DND-41 (cell line): ENCODE results near the gene CLRN3.

Experiments
- ATAC-seq: fragments of 200-7000 bp; cut with Tn5 transposase; 3 replicates; pipeline ENCODE4 v1.9.1; 2021; ENCODE audit warnings: low read depth; ENCODE audit not compliant: insufficient read depth
- DNase-seq: peaks from one replicate; pipeline ENCODE4 v3.0.0-alpha.2; 2020
- H2AFZ ChIP-seq: 2 replicates; pipeline ENCODE4 v1.6.0; 2012; ENCODE audit warnings: low read depth, low read length
- H3K27ac ChIP-seq: 2 replicates; pipeline ENCODE4 v1.5.1; 2012; ENCODE audit warnings: low read length, inconsistent platforms
- H3K27me3 ChIP-seq: fragments of 200-600 bp; sonication (generic); 2 replicates; pipeline ENCODE4 v1.6.0; 2012; ENCODE audit warnings: low read length, mild to moderate bottlenecking, inconsistent platforms; ENCODE audit not compliant: insufficient read depth, poor library complexity
- H3K36me3 ChIP-seq: 2 replicates; pipeline ENCODE4 v1.5.1; 2012; ENCODE audit warnings: low read length, inconsistent platforms; ENCODE audit not compliant: insufficient read depth
- H3K4me1 ChIP-seq: 2 replicates; pipeline ENCODE4 v1.5.1; 2012; ENCODE audit warnings: mild to moderate bottlenecking, low read length; ENCODE audit not compliant: insufficient read depth
- H3K4me2 ChIP-seq: 2 replicates; pipeline ENCODE4 v1.6.0; 2012; ENCODE audit warnings: mild to moderate bottlenecking, moderate library complexity, low read length, inconsistent platforms; ENCODE audit not compliant: insufficient read depth
- H3K4me3 ChIP-seq, 2 experiments: fragments of 200-600 bp in 1 of 2; shearing (Covaris generic) in 1 of 2; 2 replicates each; pipeline ENCODE4 v1.5.1; 2012 to 2016; ENCODE audit warnings: inconsistent platforms in 2 of 2, low read length in 2 of 2, mild to moderate bottlenecking in 2 of 2, low read depth in 1 of 2, moderate library complexity in 1 of 2
- H3K79me2 ChIP-seq: 2 replicates; pipeline ENCODE4 v1.6.0; 2012; ENCODE audit warnings: low read length, inconsistent platforms; ENCODE audit not compliant: insufficient read depth
- H3K9ac ChIP-seq: 2 replicates; pipeline ENCODE4 v1.6.0; 2012; ENCODE audit warnings: low read depth, mild to moderate bottlenecking, inconsistent platforms, low read length, moderate library complexity
- H3K9me3 ChIP-seq: 2 replicates; pipeline ENCODE4 v1.5.1; 2012; ENCODE audit warnings: low read length, moderate library complexity, mild to moderate bottlenecking, inconsistent platforms; ENCODE audit not compliant: insufficient read depth, severe bottlenecking
- H4K20me1 ChIP-seq: 2 replicates; pipeline ENCODE4 v1.6.0; 2012; ENCODE audit warnings: low read length; ENCODE audit not compliant: insufficient read depth
- EZH2 ChIP-seq: IDR thresholded peaks from 3 replicates; pipeline ENCODE4 v1.6.1; 2012; ENCODE audit warnings: borderline replicate concordance, low read depth, mild to moderate bottlenecking, moderate library complexity, low read length, inconsistent platforms; ENCODE audit not compliant: severe bottlenecking
- TF ChIP-seq, protein P1 (sequence below): IDR thresholded peaks from 2 replicates; pipeline ENCODE4 v1.5.1; 2012; ENCODE audit warnings: borderline replicate concordance, low read length, moderate library complexity, mild to moderate bottlenecking; ENCODE audit not compliant: poor library complexity, severe bottlenecking; ENCODE audit errors: extremely low read depth

CLRN3 gene

DNA sequence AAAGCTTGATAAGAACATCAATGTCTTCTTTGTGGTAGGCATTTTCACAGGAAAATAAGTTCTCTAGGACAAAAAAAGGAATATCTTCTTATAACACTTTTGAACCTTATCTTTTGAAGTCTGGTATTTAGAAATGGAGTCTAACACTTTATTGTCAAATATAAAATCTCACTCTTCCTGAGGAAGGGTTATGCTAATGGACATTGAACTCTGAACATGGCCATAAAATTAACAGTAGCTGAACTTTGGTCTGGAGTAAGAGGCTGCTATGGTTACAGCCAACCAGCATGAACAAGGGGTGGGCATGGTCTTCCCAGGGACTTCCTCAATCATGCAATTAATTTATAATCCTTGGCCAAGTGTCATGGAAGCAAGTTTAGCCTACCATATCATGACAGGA, at the start of gene CLRN3:
CLRN3 (minus strand) TSS at position 199 of the 400 bp plus-strand sequence; CDS start at position 42, 157 bp downstream.
- H3K9me3 ChIP-seq: peaks cover 2% of the 10 kb centered on the region
- no peak for ATAC-seq

GRCh38 chr10:127940866-127941640, 48.3 kb upstream of the CLRN3 start:
- ATAC-seq (no peak), DNase-seq (no peak)
- Histone ChIP-seq H3K9ac (no peak overlapping the region), H2AFZ (no peak overlapping the region), H4K20me1 (no peaks in the 10 kb centered on the region), H3K79me2 (no peaks in the 10 kb centered on the region), H3K36me3 (no peaks in the 10 kb centered on the region), H3K9me3 (no peaks in the 10 kb centered on the region), H3K4me1 (peaks cover 11% of the 10 kb centered on the region), H3K4me3 (no peak overlapping the region), H3K27me3 (peaks cover 9% of the 10 kb centered on the region), H3K4me2 (no peak overlapping the region), H3K27ac (no peak overlapping the region)
- TF ChIP-seq, protein P1, sequence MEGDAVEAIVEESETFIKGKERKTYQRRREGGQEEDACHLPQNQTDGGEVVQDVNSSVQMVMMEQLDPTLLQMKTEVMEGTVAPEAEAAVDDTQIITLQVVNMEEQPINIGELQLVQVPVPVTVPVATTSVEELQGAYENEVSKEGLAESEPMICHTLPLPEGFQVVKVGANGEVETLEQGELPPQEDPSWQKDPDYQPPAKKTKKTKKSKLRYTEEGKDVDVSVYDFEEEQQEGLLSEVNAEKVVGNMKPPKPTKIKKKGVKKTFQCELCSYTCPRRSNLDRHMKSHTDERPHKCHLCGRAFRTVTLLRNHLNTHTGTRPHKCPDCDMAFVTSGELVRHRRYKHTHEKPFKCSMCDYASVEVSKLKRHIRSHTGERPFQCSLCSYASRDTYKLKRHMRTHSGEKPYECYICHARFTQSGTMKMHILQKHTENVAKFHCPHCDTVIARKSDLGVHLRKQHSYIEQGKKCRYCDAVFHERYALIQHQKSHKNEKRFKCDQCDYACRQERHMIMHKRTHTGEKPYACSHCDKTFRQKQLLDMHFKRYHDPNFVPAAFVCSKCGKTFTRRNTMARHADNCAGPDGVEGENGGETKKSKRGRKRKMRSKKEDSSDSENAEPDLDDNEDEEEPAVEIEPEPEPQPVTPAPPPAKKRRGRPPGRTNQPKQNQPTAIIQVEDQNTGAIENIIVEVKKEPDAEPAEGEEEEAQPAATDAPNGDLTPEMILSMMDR: no peak
- no peak for TF ChIP-seq EZH2

More for the DNA sequence above, at the start of gene CLRN3:
- Histone ChIP-seq H2AFZ (no peak within 1 kb of the TSS), H3K9ac (no peak within 1 kb of the TSS), H3K36me3 (no peaks in the 10 kb centered on the region), H3K27me3 (peaks cover 12% of the 10 kb centered on the region), H3K4me1 (no peaks in the 10 kb centered on the region), H3K4me2 (no peak within 1 kb of the TSS), H3K79me2 (no peaks in the 10 kb centered on the region), H4K20me1 (no peaks in the 10 kb centered on the region), H3K4me3 (no peak within 1 kb of the TSS), H3K27ac (no peak within 1 kb of the TSS)
- TF ChIP-seq EZH2: no peak
- TF ChIP-seq, protein P1: no peak
- DNase-seq: no peak

- no peak overlapping the region for H3K4me3 ChIP-seq
- no peaks in the 10 kb centered on the region; the same call in 1 of the 2 replicates for H4K20me1 ChIP-seq
- no peak overlapping the region for H3K27ac ChIP-seq
- ATAC-seq: no peak
- no peak overlapping the region for H3K4me2 ChIP-seq
- H3K9ac ChIP-seq: no peak overlapping the region
- no peak overlapping the region for H2AFZ ChIP-seq
- TF ChIP-seq, protein P1: no peak
- no peaks in the 10 kb centered on the region for H3K4me1 ChIP-seq
- no peak for DNase-seq
- H3K9me3 ChIP-seq: no peaks in the 10 kb centered on the region
- no peaks in the 10 kb centered on the region for H3K36me3 ChIP-seq
- H3K27me3 ChIP-seq: peaks cover 9% of the 10 kb centered on the region
- H3K79me2 ChIP-seq: no peaks in the 10 kb centered on the region
These were observed 47.1 kb upstream of the CLRN3 start for GRCh38 chr10:127939786-127940330.
